GM06990 (cell line): ENCODE data around the gene PLXDC2.

Experiments used
- DNase-seq: peaks from one replicate; pipeline ENCODE4 v3.0.0-alpha.2; 2011; ENCODE audit not compliant: insufficient read length; ENCODE audit errors: extremely low read depth
- H3K27me3 ChIP-seq: replicated peaks from 2 replicates; pipeline ENCODE4 v1.6.0; 2011; ENCODE audit warnings: low read length; ENCODE audit not compliant: control insufficient read depth, insufficient read depth
- H3K36me3 ChIP-seq: 2 replicates; pipeline ENCODE4 v1.5.1; 2011; ENCODE audit warnings: low read length; ENCODE audit not compliant: control insufficient read depth, insufficient read depth
- H3K4me3 ChIP-seq: replicated peaks from 2 replicates; pipeline ENCODE4 v1.5.1; 2011; ENCODE audit warnings: low read depth, mild to moderate bottlenecking, control low read depth, low read length
- CTCF ChIP-seq: IDR thresholded peaks from 2 replicates; pipeline ENCODE4 v1.5.1; 2011; ENCODE audit warnings: low read length, control low read depth, mild to moderate bottlenecking, inconsistent platforms; ENCODE audit not compliant: insufficient read depth, poor library complexity, severe bottlenecking

Gene PLXDC2

DNA sequence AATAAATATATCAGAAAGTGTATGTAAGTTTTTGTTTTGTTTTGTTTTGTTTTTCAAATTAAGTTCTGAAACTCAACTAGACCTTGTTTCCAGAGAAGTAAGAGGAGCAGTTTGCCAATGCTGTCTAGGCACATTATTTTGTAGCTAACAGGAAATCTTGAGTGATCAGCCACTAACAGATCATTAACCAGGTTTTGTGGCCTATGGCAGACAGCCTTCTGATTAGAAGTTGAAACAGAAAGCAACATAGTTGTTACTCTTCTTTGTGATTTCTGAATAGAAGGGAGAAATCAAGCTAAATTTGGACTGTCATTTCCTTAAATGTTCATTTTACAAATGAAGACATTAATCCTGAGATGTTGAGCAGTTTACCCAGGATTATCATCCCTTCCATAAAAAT lies 142.6 kb downstream of the PLXDC2 start:
- Histone ChIP-seq H3K27me3 (no peaks in the 10 kb centered on the region), H3K36me3 (no peaks in the 10 kb centered on the region), H3K4me3 (no peak overlapping the region)
- no peak for DNase-seq
- no peak for TF ChIP-seq CTCF

- DNase-seq, result no peak
Observed at GRCh38 chr10:19961076-19962053, 145.1 kb downstream of the PLXDC2 start.

DNA sequence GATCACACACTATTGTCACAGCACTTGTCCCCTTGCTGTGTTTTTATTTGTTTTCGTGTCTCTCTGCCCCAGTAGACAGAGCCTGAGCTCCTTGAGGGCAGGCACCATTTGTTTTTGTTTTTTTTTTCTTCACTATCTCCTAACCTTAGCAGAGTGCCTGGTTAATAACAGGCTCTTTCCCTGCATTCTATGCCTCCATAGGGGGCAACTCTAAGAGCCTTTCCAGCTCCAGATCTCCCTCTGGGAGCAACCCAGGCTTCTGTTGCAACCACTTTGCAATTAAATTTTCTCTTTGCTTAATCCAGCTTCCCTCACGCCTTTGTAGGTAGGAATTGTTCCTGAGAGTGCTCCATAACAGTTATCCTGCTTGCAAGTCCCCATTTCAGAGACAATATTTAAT lies 148.4 kb downstream of the PLXDC2 start:
- H3K4me3 ChIP-seq, result no peak overlapping the region
- no peak for DNase-seq
- H3K27me3 ChIP-seq, result no peaks in the 10 kb centered on the region
- TF ChIP-seq CTCF, result no peak
- no peaks in the 10 kb centered on the region for H3K36me3 ChIP-seq

More at GRCh38 chr10:19961076-19962053, 145.1 kb downstream of the PLXDC2 start:
- H3K36me3 ChIP-seq, result no peaks in the 10 kb centered on the region
- no peak overlapping the region for H3K4me3 ChIP-seq
- no peak for TF ChIP-seq CTCF
- no peaks in the 10 kb centered on the region for H3K27me3 ChIP-seq

GRCh38 chr10:19966751-19967150 lies 150.5 kb downstream of the PLXDC2 start:
- no peaks in the 10 kb centered on the region for H3K36me3 ChIP-seq
- no peak for TF ChIP-seq CTCF
- no peaks in the 10 kb centered on the region for H3K27me3 ChIP-seq
- no peak for DNase-seq
- H3K4me3 ChIP-seq, result no peak overlapping the region

DNA sequence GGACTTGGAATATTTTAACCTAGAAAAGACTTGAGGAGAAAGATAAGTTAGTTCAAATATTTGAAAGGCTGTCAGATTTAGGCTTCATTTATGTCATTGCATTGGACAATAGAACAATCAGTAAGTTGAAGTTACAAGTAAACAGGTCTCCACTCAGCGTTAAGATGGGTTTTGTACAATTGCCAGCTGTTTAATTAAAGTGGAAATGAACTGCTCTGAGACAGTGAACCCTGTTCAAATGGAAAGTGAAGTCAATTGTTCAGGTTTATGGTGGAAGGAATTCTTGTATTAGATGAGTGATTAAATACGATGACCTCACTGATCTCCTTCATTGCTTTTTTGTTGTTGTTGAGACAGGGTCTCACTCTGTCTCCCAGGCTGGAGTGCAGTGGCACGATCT lies 151.7 kb downstream of the PLXDC2 start:
- DNase-seq, result no peak
- no peak for TF ChIP-seq CTCF
- no peaks in the 10 kb centered on the region for H3K36me3 ChIP-seq
- no peak overlapping the region for H3K4me3 ChIP-seq
- H3K27me3 ChIP-seq, result no peaks in the 10 kb centered on the region
